ENCODE data around the gene MAPK6. TPM values are rescaled to one million over a fixed set of nuclear protein-coding genes. Genes with fewer than 3 reads are reported as not detected.
"Not testable (repeated sequence)": the region's sequence is repeated elsewhere in the genome, so short reads cannot be mapped to it uniquely, and the experiment has no call there.

The MAPK6 gene
- total RNA-seq, 1 donor from 2014 or later: 91.7 TPM

DNA sequence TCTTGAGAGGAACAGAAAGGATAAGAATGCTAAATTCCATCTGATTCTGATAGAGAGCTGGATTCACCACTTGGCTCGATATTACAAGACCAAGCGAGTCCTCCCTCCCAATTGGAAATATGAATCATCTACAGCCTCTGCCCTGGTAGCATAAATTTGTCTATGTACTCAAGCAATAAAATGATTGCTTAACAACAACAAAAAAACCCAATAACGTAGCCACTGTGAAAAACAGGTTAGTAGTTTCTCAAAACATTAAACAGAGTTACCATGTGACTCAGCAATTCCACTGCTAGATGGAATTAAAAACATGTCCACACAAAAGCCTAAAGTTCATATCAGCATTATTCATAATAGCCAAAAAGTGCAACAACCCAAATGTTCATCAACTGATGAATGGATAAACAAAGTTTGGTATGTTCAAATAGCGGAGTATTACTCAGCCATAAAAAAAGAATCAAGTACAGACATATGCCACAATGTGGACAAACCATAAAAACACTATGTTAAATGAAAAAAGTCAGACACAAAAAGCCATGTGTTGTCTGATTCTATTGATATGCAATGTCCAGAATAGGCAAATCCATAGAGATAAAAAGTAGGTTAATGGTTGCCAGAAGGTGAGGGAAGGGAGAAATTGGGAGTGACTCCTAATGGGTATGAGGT, 76.7 kb downstream of the MAPK6 start:
- peaks cover 3% of the 10 kb centered on the region for H3K9me3 Mint-ChIP-seq (ENCODE audit: low read depth)
- no peak overlapping the region for H3K4me3 Mint-ChIP-seq (ENCODE audit: low read depth)
- H3K27me3 Mint-ChIP-seq: no peaks in the 10 kb centered on the region
- H3K27ac Mint-ChIP-seq: no peak overlapping the region
- TF ChIP-seq, protein P1, sequence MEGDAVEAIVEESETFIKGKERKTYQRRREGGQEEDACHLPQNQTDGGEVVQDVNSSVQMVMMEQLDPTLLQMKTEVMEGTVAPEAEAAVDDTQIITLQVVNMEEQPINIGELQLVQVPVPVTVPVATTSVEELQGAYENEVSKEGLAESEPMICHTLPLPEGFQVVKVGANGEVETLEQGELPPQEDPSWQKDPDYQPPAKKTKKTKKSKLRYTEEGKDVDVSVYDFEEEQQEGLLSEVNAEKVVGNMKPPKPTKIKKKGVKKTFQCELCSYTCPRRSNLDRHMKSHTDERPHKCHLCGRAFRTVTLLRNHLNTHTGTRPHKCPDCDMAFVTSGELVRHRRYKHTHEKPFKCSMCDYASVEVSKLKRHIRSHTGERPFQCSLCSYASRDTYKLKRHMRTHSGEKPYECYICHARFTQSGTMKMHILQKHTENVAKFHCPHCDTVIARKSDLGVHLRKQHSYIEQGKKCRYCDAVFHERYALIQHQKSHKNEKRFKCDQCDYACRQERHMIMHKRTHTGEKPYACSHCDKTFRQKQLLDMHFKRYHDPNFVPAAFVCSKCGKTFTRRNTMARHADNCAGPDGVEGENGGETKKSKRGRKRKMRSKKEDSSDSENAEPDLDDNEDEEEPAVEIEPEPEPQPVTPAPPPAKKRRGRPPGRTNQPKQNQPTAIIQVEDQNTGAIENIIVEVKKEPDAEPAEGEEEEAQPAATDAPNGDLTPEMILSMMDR (IDR thresholded peaks at IDR 0.05; ENCODE audit: unreplicated experiment): no peak
- H3K4me1 Mint-ChIP-seq (ENCODE audit: low read depth): no peaks in the 10 kb centered on the region
- DNase-seq (ENCODE audit: low spot score, unreplicated experiment): no peak
- no peaks in the 10 kb centered on the region for H3K36me3 Mint-ChIP-seq (ENCODE audit: insufficient read depth)

DNA sequence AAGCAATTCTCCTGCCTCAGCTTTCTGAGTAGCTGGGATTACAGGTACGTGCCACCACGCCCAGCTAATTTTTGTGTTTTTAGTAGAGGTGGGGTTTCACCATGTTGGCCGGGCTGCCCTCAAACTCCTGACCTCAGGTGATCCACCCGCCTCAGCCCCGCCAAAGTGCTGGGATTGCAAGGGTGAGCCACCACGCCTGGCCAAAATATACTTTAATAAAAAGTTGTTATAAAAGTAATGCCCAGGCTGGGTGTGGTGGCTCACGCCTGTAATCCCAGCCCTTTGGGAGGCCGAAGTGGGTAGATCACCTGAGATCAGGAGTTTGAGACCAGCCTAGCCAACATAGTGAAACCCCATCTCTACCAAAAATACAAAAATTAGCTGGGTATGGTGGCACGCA, 77.5 kb downstream of the MAPK6 start:
- not testable (repeated sequence) for DNase-seq (ENCODE audit: low spot score, unreplicated experiment); H3K27me3 Mint-ChIP-seq; H3K9me3 Mint-ChIP-seq (ENCODE audit: low read depth); H3K36me3 Mint-ChIP-seq (ENCODE audit: insufficient read depth); H3K4me3 Mint-ChIP-seq (ENCODE audit: low read depth); H3K4me1 Mint-ChIP-seq (ENCODE audit: low read depth); H3K27ac Mint-ChIP-seq

DNA sequence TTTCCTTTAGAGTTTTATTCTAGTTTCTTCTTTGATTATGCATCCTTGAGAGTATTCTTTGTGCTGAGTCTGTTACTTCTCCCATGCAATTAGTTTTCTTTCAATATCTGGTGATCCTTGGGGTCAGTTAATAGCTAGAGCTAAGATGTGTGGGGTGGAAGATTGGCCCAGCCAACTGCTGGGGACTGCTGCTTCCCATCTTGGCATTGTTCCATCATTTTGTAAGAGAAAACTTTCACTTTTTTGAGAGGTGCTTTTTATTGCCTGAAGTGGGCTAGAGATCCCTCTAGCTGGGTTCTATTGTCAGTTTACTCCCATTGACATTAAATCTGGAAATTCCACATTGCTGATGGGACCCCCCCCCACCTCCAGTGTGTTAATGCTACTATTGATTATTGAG, 78.2 kb downstream of the MAPK6 start:
- no peak for DNase-seq (ENCODE audit: low spot score, unreplicated experiment)
- TF ChIP-seq, protein P1 (IDR thresholded peaks at IDR 0.05; ENCODE audit: unreplicated experiment): no peak
- H3K27ac Mint-ChIP-seq: no peak overlapping the region
- no peaks in the 10 kb centered on the region for H3K36me3 Mint-ChIP-seq (ENCODE audit: insufficient read depth)
- H3K4me3 Mint-ChIP-seq (ENCODE audit: low read depth): no peak overlapping the region
- no peaks in the 10 kb centered on the region for H3K27me3 Mint-ChIP-seq
- H3K4me1 Mint-ChIP-seq (ENCODE audit: low read depth): no peaks in the 10 kb centered on the region
- H3K9me3 Mint-ChIP-seq (ENCODE audit: low read depth): peaks cover 3% of the 10 kb centered on the region

DNA sequence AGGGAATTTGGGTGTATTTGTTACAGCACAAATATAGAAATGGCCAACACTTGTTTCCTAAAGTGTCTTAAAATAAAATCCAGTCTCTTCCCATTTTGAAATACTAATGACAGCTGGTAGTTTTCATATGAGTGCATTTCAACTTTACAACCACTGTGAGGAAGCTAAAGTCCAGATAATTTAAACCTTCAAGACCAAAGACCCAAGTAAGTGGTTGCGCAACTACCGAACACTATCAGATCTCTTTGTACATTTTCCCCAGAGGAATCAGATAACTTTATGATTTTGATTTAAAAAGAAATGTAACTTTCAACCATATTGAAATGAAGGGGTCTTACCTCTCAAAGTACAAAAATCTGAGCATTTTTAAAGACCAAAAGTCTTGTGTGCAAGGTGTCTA, 79.3 kb downstream of the MAPK6 start:
- Mint-ChIP-seq H3K36me3 (ENCODE audit: insufficient read depth) (no peaks in the 10 kb centered on the region), H3K4me1 (ENCODE audit: low read depth) (no peaks in the 10 kb centered on the region), H3K27ac (no peak overlapping the region), H3K4me3 (ENCODE audit: low read depth) (no peak overlapping the region), H3K9me3 (ENCODE audit: low read depth) (peaks cover 3% of the 10 kb centered on the region), H3K27me3 (peaks cover 3% of the 10 kb centered on the region)
- DNase-seq (ENCODE audit: low spot score, unreplicated experiment): no peak
- TF ChIP-seq, protein P1 (IDR thresholded peaks at IDR 0.05; ENCODE audit: unreplicated experiment): no peak

DNA sequence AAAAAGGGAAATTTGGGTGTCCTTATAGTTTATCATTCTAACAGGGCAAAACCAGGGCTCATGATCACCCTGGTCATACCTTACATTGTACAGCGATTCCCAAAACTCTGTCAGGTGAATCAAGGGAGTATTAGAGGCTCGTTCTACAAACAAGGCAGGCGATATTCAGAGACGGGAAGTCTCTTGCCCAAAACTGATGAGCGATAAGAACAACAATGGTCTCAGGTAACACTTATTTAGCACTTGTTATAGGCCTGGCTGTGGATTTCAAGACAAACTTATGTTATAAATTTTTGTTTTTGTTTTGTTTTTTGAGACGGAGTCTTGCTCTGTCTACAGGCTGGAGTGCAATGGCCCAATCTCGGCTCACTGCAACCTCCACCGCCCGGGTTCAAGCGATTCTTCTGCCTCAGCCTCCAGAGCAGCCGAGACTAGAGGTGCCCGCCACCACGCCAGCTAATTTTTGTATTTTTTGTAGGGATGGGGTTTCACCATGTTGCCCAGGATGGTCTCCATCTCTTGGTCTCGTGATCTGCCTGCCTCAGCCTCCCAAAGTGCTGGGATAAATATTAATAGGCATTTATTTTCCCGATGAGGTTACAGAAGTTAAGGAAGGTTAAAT, 80.7 kb downstream of the MAPK6 start:
- Mint-ChIP-seq H3K27ac (no peak overlapping the region), H3K36me3 (ENCODE audit: insufficient read depth) (no peaks in the 10 kb centered on the region), H3K9me3 (ENCODE audit: low read depth) (peaks cover 3% of the 10 kb centered on the region), H3K4me3 (ENCODE audit: low read depth) (no peak overlapping the region), H3K4me1 (ENCODE audit: low read depth) (no peaks in the 10 kb centered on the region), H3K27me3 (peaks cover 4% of the 10 kb centered on the region)
- DNase-seq (ENCODE audit: low spot score, unreplicated experiment): no peak
- TF ChIP-seq, protein P1 (IDR thresholded peaks at IDR 0.05; ENCODE audit: unreplicated experiment): no peak
